Measurements from ENCODE around the gene OVOL1. TPM values are rescaled to one million over a fixed set of nuclear protein-coding genes. Genes with fewer than 3 reads are reported as not detected.

The OVOL1 gene
- total RNA-seq, 2 donors from 2014 or later: 0.27 TPM; not detected in 1

DNA sequence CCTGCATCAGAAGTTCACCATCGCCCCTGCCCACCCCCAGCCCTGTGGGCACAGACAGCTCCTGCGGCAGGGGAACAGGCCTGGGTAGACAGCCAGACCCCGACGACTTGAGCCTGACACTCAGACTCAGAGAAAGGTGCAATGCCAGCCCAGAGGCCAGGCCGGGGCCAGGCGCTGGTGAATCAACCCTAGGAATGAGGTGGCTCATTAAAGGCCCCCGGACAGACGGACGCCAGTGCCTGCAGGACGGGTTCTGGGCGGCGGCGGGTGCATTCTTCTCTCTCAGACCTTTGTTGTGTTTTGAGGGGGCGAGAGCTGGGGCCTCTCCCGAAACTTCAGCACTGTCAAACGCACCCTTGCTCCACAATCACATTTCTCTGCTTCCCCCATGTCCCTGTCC lies 5.6 kb downstream of the OVOL1 start:
- no peak for ATAC-seq (ENCODE audit: insufficient number of reproducible peaks, low FRiP score, low read depth)
- no peak for DNase-seq (ENCODE audit: low spot score)
- Histone ChIP-seq H3K4me3 (no peak overlapping the region), H3K27me3 (replicated peaks; ENCODE audit: insufficient read depth) (no peaks in the 10 kb centered on the region), H3K4me1 (ENCODE audit: control insufficient read depth in 1 of 2, low read depth in 2 of 2) (peaks cover 6 to 8% of the 10 kb centered on the region in 2 donors), H3K36me3 (no peaks in the 10 kb centered on the region), H3K27ac (no peak overlapping the region), H3K9me3 (no peaks in the 10 kb centered on the region)
- TF ChIP-seq CTCF (IDR thresholded peaks at IDR 0.05): no peak

GRCh38 chr11:65793144-65793581 lies 6.3 kb downstream of the OVOL1 start:
- DNase-seq (ENCODE audit: low spot score) (no peak), ATAC-seq (ENCODE audit: insufficient number of reproducible peaks, low FRiP score, low read depth) (no peak)
- no peaks in the 10 kb centered on the region for H3K36me3 ChIP-seq
- no peak overlapping the region for H3K4me3 ChIP-seq
- peaks cover 0 to 2% of the 10 kb centered on the region in 2 donors for H3K4me1 ChIP-seq (ENCODE audit: control insufficient read depth in 1 of 2, low read depth in 2 of 2)
- H3K27me3 ChIP-seq (replicated peaks; ENCODE audit: insufficient read depth): no peaks in the 10 kb centered on the region
- no peak for TF ChIP-seq CTCF (IDR thresholded peaks at IDR 0.05)
- no peak overlapping the region for H3K27ac ChIP-seq
- H3K9me3 ChIP-seq: no peaks in the 10 kb centered on the region

GRCh38 chr11:65793625-65794400 lies 7.0 kb downstream of the OVOL1 start:
- no peaks in the 10 kb centered on the region for H3K9me3 ChIP-seq
- no peaks in the 10 kb centered on the region for H3K4me1 ChIP-seq (ENCODE audit: control insufficient read depth in 1 of 2, low read depth in 2 of 2)
- no peaks in the 10 kb centered on the region for H3K27me3 ChIP-seq (replicated peaks; ENCODE audit: insufficient read depth)
- no peaks in the 10 kb centered on the region for H3K36me3 ChIP-seq
- DNase-seq (ENCODE audit: low spot score) (no peak), ATAC-seq (ENCODE audit: insufficient number of reproducible peaks, low FRiP score, low read depth) (no peak)
- no peak overlapping the region for H3K4me3 ChIP-seq
- TF ChIP-seq CTCF (IDR thresholded peaks at IDR 0.05): no peak
- no peak overlapping the region for H3K27ac ChIP-seq

- no peak for TF ChIP-seq CTCF (IDR thresholded peaks at IDR 0.05)
- no peaks in the 10 kb centered on the region for H3K9me3 ChIP-seq
- no peaks in the 10 kb centered on the region for H3K27me3 ChIP-seq (replicated peaks; ENCODE audit: insufficient read depth)
- H3K36me3 ChIP-seq: no peaks in the 10 kb centered on the region
- ATAC-seq (ENCODE audit: insufficient number of reproducible peaks, low FRiP score, low read depth): no peak
- DNase-seq (ENCODE audit: low spot score): no peak
- no peak overlapping the region for H3K4me3 ChIP-seq
- H3K27ac ChIP-seq: no peak overlapping the region
- no peaks in the 10 kb centered on the region for H3K4me1 ChIP-seq (ENCODE audit: control insufficient read depth in 1 of 2, low read depth in 2 of 2)
Measured at GRCh38 chr11:65794570-65795510, 8.0 kb downstream of the OVOL1 start.
